Activated CD8-positive, alpha-beta memory T cell treated with anti-CD3 and anti-CD28 coated beads for 24 hours (primary cell): ENCODE data around the gene PGC.

Source experiments
- DNase-seq: peaks from one replicate; pipeline ENCODE4 v3.0.0-alpha.2; 2020

The PGC gene

GRCh38 chr6:41743406-41744235, 3.6 kb downstream of the PGC start:
- DNase-seq, result no peak

GRCh38 chr6:41741625-41742490, 5.3 kb downstream of the PGC start:
- DNase-seq, result no peak

- no peak for DNase-seq
Observed at GRCh38 chr6:41740366-41741162, 6.6 kb downstream of the PGC start.

GRCh38 chr6:41739041-41739440, 8.2 kb downstream of the PGC start:
- DNase-seq, result no peak

GRCh38 chr6:41737591-41738130, 9.5 kb downstream of the PGC start:
- DNase-seq, result no peak

- no peak for DNase-seq
Observed at GRCh38 chr6:41736800-41737555, 10.2 kb downstream of the PGC start.

GRCh38 chr6:41736186-41736733, 10.9 kb downstream of the PGC start:
- no peak for DNase-seq

GRCh38 chr6:41735427-41736185, 11.6 kb downstream of the PGC start, which contains the start of gene TFEB:
Gene TFEB, minus strand, starts transcription at chr6:41735608. Its CDS starts 44,395 bp downstream, at chr6:41691213.
- DNase-seq, result peak; percentile 98

- peak; percentile 87 for DNase-seq
Observed at GRCh38 chr6:41734666-41735426, 12.4 kb downstream of the PGC start.

- peak; percentile 80 for DNase-seq
Observed at GRCh38 chr6:41733707-41734665, 13.2 kb downstream of the PGC start.

GRCh38 chr6:41733360-41733706, 13.9 kb downstream of the PGC start:
- DNase-seq, result no peak

GRCh38 chr6:41732591-41733359, 14.4 kb downstream of the PGC start:
- peak; percentile 84 for DNase-seq

GRCh38 chr6:41732149-41732548, 15.0 kb downstream of the PGC start:
- DNase-seq, result no peak

- DNase-seq, result no peak
Observed at GRCh38 chr6:41731561-41732086, 15.6 kb downstream of the PGC start.

GRCh38 chr6:41730531-41731436, 16.4 kb downstream of the PGC start:
- no peak for DNase-seq

- no peak for DNase-seq
Observed at GRCh38 chr6:41729624-41730023, 17.6 kb downstream of the PGC start.

- no peak for DNase-seq
Observed at GRCh38 chr6:41728954-41729353, 18.2 kb downstream of the PGC start.
